Activated CD4-positive, alpha-beta memory T cell treated with anti-CD3 and anti-CD28 coated beads, Interleukin-2, amount 10 ng/mL, durations not matched to agents 7 days and 5 days (primary cell): ENCODE measurements around the gene ASNS. TPM values are rescaled to one million over a fixed set of nuclear protein-coding genes. Genes with fewer than 3 reads are reported as not detected.
"Not testable (repeated sequence)": the region's sequence is repeated elsewhere in the genome, so short reads cannot be mapped to it uniquely, and the experiment has no call there.

ENCODE experiments used
- CTCF ChIA-PET: fragments of 350-600 bp; sonication (Branson Sonifier 250); formaldehyde crosslinking; loops from one replicate; lab custom pipeline; 2021; ENCODE audit warnings: antibody characterized with exemption, inconsistent platforms; lab: Charles Lee
- POLR2A ChIA-PET: fragments of 350-600 bp; sonication (Branson Sonifier 250); formaldehyde crosslinking; loops from one replicate; lab custom pipeline; 2021; ENCODE audit warnings: antibody characterized with exemption; lab: Charles Lee
- DNase-seq: peaks from one replicate; pipeline ENCODE4 v3.0.0-alpha.2; 2020
- H3K27ac Mint-ChIP-seq: one replicate; pipeline ENCODE4 v1.8.0; 2021; ENCODE audit warnings: mild to moderate bottlenecking, mixed read lengths
- H3K27me3 Mint-ChIP-seq: one replicate; pipeline ENCODE4 v1.8.0; 2021; ENCODE audit warnings: mixed read lengths
- H3K36me3 Mint-ChIP-seq: one replicate; pipeline ENCODE4 v1.8.0; 2021; ENCODE audit warnings: low read depth, mixed read lengths
- H3K4me1 Mint-ChIP-seq: one replicate; pipeline ENCODE4 v1.8.0; 2021; ENCODE audit warnings: mixed read lengths
- H3K4me3 Mint-ChIP-seq: one replicate; pipeline ENCODE4 v1.8.0; 2021; ENCODE audit warnings: mild to moderate bottlenecking, mixed read lengths
- H3K9me3 Mint-ChIP-seq: one replicate; pipeline ENCODE4 v1.8.0; 2021; ENCODE audit warnings: mixed read lengths
- total RNA-seq, 2 experiments: library from RNA; stranded (reverse); gene quantifications; one replicate each; pipeline ENCODE4 v1.2.3, GENCODE V29; 2021

The ASNS gene
- 10 to 100 TPM; 86.7 to 95.5 TPM for total RNA-seq

GRCh38 chr7:97872025-97872669 is at the start of gene ASNS:
Gene ASNS, minus strand, starts transcription at chr7:97872408. Its CDS starts 3,252 bp downstream, at chr7:97869156.
- DNase-seq = peak; percentile 92
- ChIA-PET POLR2A (interaction anchor here (0.8 to 1.6 kb wide), 9 partner anchors 14 to 755 kb away, joined by 3 to 6 read pairs (median 3); no protein-coding TSS in a partner anchor), CTCF (interaction anchor here (0.5 to 1.9 kb wide), 9 partner anchors 13 to 755 kb away, joined by 3 to 6 read pairs (median 3); partner anchors contain the start of gene SDHAF3)
- Mint-ChIP-seq H3K27ac (peak within 1 kb of the TSS; percentile 81), H3K4me1 (peaks cover 22% of the 10 kb centered on the region), H3K36me3 (peaks cover 18% of the 10 kb centered on the region), H3K4me3 (peak within 1 kb of the TSS; percentile 82), H3K9me3 (no peaks in the 10 kb centered on the region), H3K27me3 (no peaks in the 10 kb centered on the region)

- H3K27me3 Mint-ChIP-seq, H3K4me3 Mint-ChIP-seq, H3K36me3 Mint-ChIP-seq, H3K4me1 Mint-ChIP-seq, DNase-seq, CTCF ChIA-PET, H3K27ac Mint-ChIP-seq, POLR2A ChIA-PET, H3K9me3 Mint-ChIP-seq: not testable (repeated sequence)
Measured at GRCh38 chr7:97921254-97921653, 49.0 kb upstream of the ASNS start.

- POLR2A ChIA-PET, H3K27ac Mint-ChIP-seq, CTCF ChIA-PET, H3K4me3 Mint-ChIP-seq, H3K36me3 Mint-ChIP-seq, H3K9me3 Mint-ChIP-seq, H3K27me3 Mint-ChIP-seq: not testable (repeated sequence)
- peaks cover 13% of the 10 kb centered on the region for H3K4me1 Mint-ChIP-seq
- peak; percentile 36 for DNase-seq
Measured at GRCh38 chr7:97915267-97915666, 43.1 kb upstream of the ASNS start.

- not testable (repeated sequence) for H3K4me3 Mint-ChIP-seq
- H3K4me1 Mint-ChIP-seq = peaks cover 13% of the 10 kb centered on the region
Measured at GRCh38 chr7:97912294-97912693, 40.1 kb upstream of the ASNS start.

GRCh38 chr7:97896893-97897292 is 24.7 kb upstream of the ASNS start:
- POLR2A ChIA-PET, H3K36me3 Mint-ChIP-seq, H3K4me3 Mint-ChIP-seq, H3K9me3 Mint-ChIP-seq, H3K27me3 Mint-ChIP-seq, H3K4me1 Mint-ChIP-seq, DNase-seq, H3K27ac Mint-ChIP-seq: not testable (repeated sequence)
- CTCF ChIA-PET = interaction anchor here (0.9 kb wide), 1 partner anchor 25 kb away, joined by 3 read pairs; the partner anchor contains the start of gene ASNS

More at GRCh38 chr7:97912294-97912693, 40.1 kb upstream of the ASNS start:
- DNase-seq, H3K27me3 Mint-ChIP-seq, POLR2A ChIA-PET, H3K27ac Mint-ChIP-seq, H3K36me3 Mint-ChIP-seq, CTCF ChIA-PET, H3K9me3 Mint-ChIP-seq: not testable (repeated sequence)

- DNase-seq, H3K27me3 Mint-ChIP-seq, H3K27ac Mint-ChIP-seq, H3K36me3 Mint-ChIP-seq, H3K9me3 Mint-ChIP-seq, H3K4me1 Mint-ChIP-seq, POLR2A ChIA-PET, CTCF ChIA-PET, H3K4me3 Mint-ChIP-seq: not testable (repeated sequence)
Measured at GRCh38 chr7:97891721-97892120, 19.5 kb upstream of the ASNS start.

- H3K4me1 Mint-ChIP-seq, H3K36me3 Mint-ChIP-seq, H3K27ac Mint-ChIP-seq, H3K27me3 Mint-ChIP-seq, DNase-seq, H3K4me3 Mint-ChIP-seq, CTCF ChIA-PET, POLR2A ChIA-PET, H3K9me3 Mint-ChIP-seq: not testable (repeated sequence)
Measured at GRCh38 chr7:97879527-97879926, 7.3 kb upstream of the ASNS start.

- H3K27me3 Mint-ChIP-seq, DNase-seq, H3K36me3 Mint-ChIP-seq, H3K4me3 Mint-ChIP-seq, CTCF ChIA-PET, POLR2A ChIA-PET, H3K9me3 Mint-ChIP-seq, H3K27ac Mint-ChIP-seq: not testable (repeated sequence)
- peaks cover 23% of the 10 kb centered on the region for H3K4me1 Mint-ChIP-seq
Measured at GRCh38 chr7:97874894-97875293, 2.7 kb upstream of the ASNS start.

- no peak overlapping the region for H3K27ac Mint-ChIP-seq
- POLR2A ChIA-PET = no interaction called here
- H3K27me3 Mint-ChIP-seq = no peaks in the 10 kb centered on the region
Measured at GRCh38 chr7:97873606-97874005, 1.4 kb upstream of the ASNS start.

GRCh38 chr7:97871659-97872024 is 566 bp downstream of the ASNS start:
- H3K4me1 Mint-ChIP-seq = peaks cover 22% of the 10 kb centered on the region

More at GRCh38 chr7:97873606-97874005, 1.4 kb upstream of the ASNS start:
- H3K4me1 Mint-ChIP-seq = peaks cover 20% of the 10 kb centered on the region
- H3K36me3 Mint-ChIP-seq = peaks cover 13% of the 10 kb centered on the region
- H3K4me3 Mint-ChIP-seq = no peak overlapping the region
- DNase-seq = no peak
- CTCF ChIA-PET = no interaction called here
- no peaks in the 10 kb centered on the region for H3K9me3 Mint-ChIP-seq

GRCh38 chr7:97868788-97869187 is 3.4 kb downstream of the ASNS start:
- Mint-ChIP-seq H3K4me1 (peaks cover 27% of the 10 kb centered on the region), H3K27ac (no peak overlapping the region), H3K36me3 (peaks cover 36% of the 10 kb centered on the region), H3K9me3 (no peaks in the 10 kb centered on the region), H3K4me3 (no peak overlapping the region), H3K27me3 (no peaks in the 10 kb centered on the region)
- CTCF ChIA-PET = no interaction called here
- no peak for DNase-seq
- POLR2A ChIA-PET = no interaction called here

More at GRCh38 chr7:97871659-97872024, 566 bp downstream of the ASNS start:
- Mint-ChIP-seq H3K4me3 (peak overlapping the region; percentile 82), H3K27me3 (no peaks in the 10 kb centered on the region), H3K36me3 (peaks cover 20% of the 10 kb centered on the region), H3K27ac (peak overlapping the region; percentile 81), H3K9me3 (no peaks in the 10 kb centered on the region)
- ChIA-PET CTCF (interaction anchor here (0.6 to 1.9 kb wide), 4 partner anchors 13 to 754 kb away, joined by 3 to 6 read pairs (median 4); partner anchors contain the start of gene SDHAF3), POLR2A (interaction anchor here (1.1 to 1.6 kb wide), 6 partner anchors 13 to 755 kb away, joined by 3 to 6 read pairs (median 4); no protein-coding TSS in a partner anchor)
- no peak for DNase-seq

- no peak overlapping the region for H3K27ac Mint-ChIP-seq
- DNase-seq = no peak
- no peaks in the 10 kb centered on the region for H3K27me3 Mint-ChIP-seq
- H3K4me3 Mint-ChIP-seq = no peak overlapping the region
- H3K9me3 Mint-ChIP-seq = no peaks in the 10 kb centered on the region
- CTCF ChIA-PET = no interaction called here
- peaks cover 38% of the 10 kb centered on the region for H3K36me3 Mint-ChIP-seq
- H3K4me1 Mint-ChIP-seq = peaks cover 24% of the 10 kb centered on the region
- POLR2A ChIA-PET = no interaction called here
Measured at GRCh38 chr7:97868314-97868713, 3.9 kb downstream of the ASNS start.

- H3K9me3 Mint-ChIP-seq = no peaks in the 10 kb centered on the region
- H3K27me3 Mint-ChIP-seq = no peaks in the 10 kb centered on the region
- POLR2A ChIA-PET = no interaction called here
- no peak overlapping the region for H3K4me3 Mint-ChIP-seq
- CTCF ChIA-PET = interaction anchor here (1.7 kb wide), 1 partner anchor 28 kb away, joined by 5 read pairs; no protein-coding TSS in a partner anchor
- DNase-seq = no peak
- H3K36me3 Mint-ChIP-seq = peaks cover 43% of the 10 kb centered on the region
- no peak overlapping the region for H3K27ac Mint-ChIP-seq
- peaks cover 11% of the 10 kb centered on the region for H3K4me1 Mint-ChIP-seq
Measured at GRCh38 chr7:97865104-97865503, 7.1 kb downstream of the ASNS start.
